Panc1 (cell line): Measurements from ENCODE around the gene TIGAR. TPM values are rescaled to one million over a fixed set of nuclear protein-coding genes. Genes with fewer than 3 reads are reported as not detected.

Source experiments
- ATAC-seq: fragments of 200-7000 bp; cut with Tn5 transposase; 2 replicates; pipeline ENCODE4 v1.9.1; 2020; ENCODE audit warnings: mild to moderate bottlenecking, moderate library complexity
- BruUV-seq: library from RNA; stranded (reverse); fragments of 400-500 nt; replicated peaks from 2 replicates; lab custom pipeline; 2021; lab: Mats Ljungman, UMichigan
- CTCF ChIA-PET: fragments of 300-600 bp; sonication (Branson Sonifier 250); formaldehyde crosslinking; loops from one replicate; lab custom pipeline; 2022; ENCODE audit warnings: antibody characterized with exemption; lab: Charles Lee
- POLR2A ChIA-PET: fragments of 300-600 bp; sonication (Branson Sonifier 250); formaldehyde crosslinking; loops from one replicate; lab custom pipeline; 2022; ENCODE audit warnings: antibody characterized with exemption; lab: Charles Lee
- DNase-seq: peaks from one replicate; pipeline ENCODE4 v3.0.0-alpha.2; 2010; ENCODE audit warnings: low read depth, low spot score
- H3K27ac ChIP-seq: 2 replicates; pipeline ENCODE4 v1.5.1; 2011; ENCODE audit warnings: mild to moderate bottlenecking, low read length, inconsistent platforms
- H3K27me3 ChIP-seq: fragments of 200-500 bp; sonication (Bioruptor generic); 2 replicates; pipeline ENCODE4 v1.6.0; 2014; ENCODE audit warnings: low read length, inconsistent platforms; ENCODE audit not compliant: control insufficient read depth, insufficient read depth
- H3K36me3 ChIP-seq: fragments of 200-500 bp; sonication (Bioruptor generic); 2 replicates; pipeline ENCODE4 v1.5.1; 2014; ENCODE audit warnings: inconsistent platforms, mild to moderate bottlenecking, low read length, moderate library complexity; ENCODE audit not compliant: control insufficient read depth, insufficient read depth
- H3K4me1 ChIP-seq: 2 replicates; pipeline ENCODE4 v1.5.1; 2011; ENCODE audit warnings: inconsistent platforms, mild to moderate bottlenecking, low read length, moderate library complexity; ENCODE audit not compliant: control insufficient read depth, insufficient read depth
- H3K4me3 ChIP-seq, 2 experiments: 2 replicates each; pipeline ENCODE4 v1.5.1; 2011 to 2012; ENCODE audit warnings: low read depth in 2 of 2, low read length in 2 of 2, mild to moderate bottlenecking in 2 of 2, inconsistent platforms in 1 of 2, moderate library complexity in 1 of 2
- H3K9me3 ChIP-seq: fragments of 200-500 bp; sonication (Bioruptor generic); 2 replicates; pipeline ENCODE4 v1.5.1; 2014; ENCODE audit warnings: low read depth, mild to moderate bottlenecking, inconsistent platforms, low read length, moderate library complexity; ENCODE audit not compliant: control insufficient read depth, insufficient read depth
- CTCF ChIP-seq: fragments of 450-650 bp; IDR thresholded peaks from 2 replicates; pipeline ENCODE4 v1.5.1; 2017; ENCODE audit warnings: mild to moderate bottlenecking
- POLR2AphosphoS5 ChIP-seq: IDR thresholded peaks from 2 replicates; pipeline ENCODE4 v1.6.1; 2012; ENCODE audit warnings: mild to moderate bottlenecking, low read depth, low read length, moderate library complexity
- REST ChIP-seq, 2 experiments: IDR thresholded peaks; 2 replicates each; pipeline ENCODE4 v1.6.1; 2011 to 2012; ENCODE audit warnings: low read depth in 2 of 2, control low read depth in 1 of 2, low read length in 1 of 2, mild to moderate bottlenecking in 1 of 2, moderate library complexity in 1 of 2; ENCODE audit not compliant: insufficient read depth in 1 of 2
- SIN3A ChIP-seq: IDR thresholded peaks from 2 replicates; pipeline ENCODE4 v1.6.1; 2012; ENCODE audit warnings: low read depth, mild to moderate bottlenecking, low read length, moderate library complexity, borderline replicate concordance; ENCODE audit not compliant: insufficient read depth
- TCF7L2 ChIP-seq: IDR thresholded peaks from 2 replicates; pipeline ENCODE4 v1.6.1; 2011; ENCODE audit warnings: mild to moderate bottlenecking, low read depth, low read length, inconsistent platforms
- in situ Hi-C: cut with HindIII; loops from 2 replicates; pipeline ENCODE4 v1.10.0; 2016; ENCODE audit warnings: low sequenced_read_pairs, low pct_unique_long_range_greater_than_20kb
- intact Hi-C: fragments of 100-400 bp; cut with micrococcal nuclease; formaldehyde crosslinking; loops from one replicate; pipeline ENCODE4 v1.10.0; 2022; ENCODE audit not compliant: unreplicated experiment
- total RNA-seq: library from RNA; stranded (reverse); gene quantifications from one replicate; pipeline ENCODE4 v1.2.1, GENCODE V29; 2021; ENCODE audit not compliant: unreplicated experiment

Gene TIGAR
- total RNA-seq, 1 experiment from 2014 or later = 17.4 TPM

- H3K36me3 ChIP-seq = no peaks in the 10 kb centered on the region
- TF ChIP-seq SIN3A = no peak
- no peak for TF ChIP-seq POLR2AphosphoS5
- no peak for TF ChIP-seq TCF7L2
- TF ChIP-seq REST (IDR thresholded peaks at IDR 0.05; ENCODE audit: insufficient read depth in 1 of 2, low read depth in 2 of 2, low read length in 1 of 2) = no peak
- TF ChIP-seq CTCF = no peak
- no peak for DNase-seq
- intact Hi-C loops (no loop called here), in situ Hi-C loops (no loop called here)
- ATAC-seq = no peak
- ChIA-PET CTCF (no interaction called here), POLR2A (no interaction called here)
- H3K9me3 ChIP-seq = no peaks in the 10 kb centered on the region
- H3K27ac ChIP-seq = no peak overlapping the region
- H3K4me3 ChIP-seq = no peak overlapping the region
- H3K4me1 ChIP-seq = no peaks in the 10 kb centered on the region
- H3K27me3 ChIP-seq = peaks cover 4% of the 10 kb centered on the region; the same call in 1 of the 2 replicates
- BruUV-seq = no TSS peak
Observed at GRCh38 chr12:4395818-4396217, 74.8 kb downstream of the TIGAR start.

- ChIA-PET POLR2A (no interaction called here), CTCF (no interaction called here)
- BruUV-seq = no TSS peak
- in situ Hi-C loops (no loop called here), intact Hi-C loops (no loop called here)
- H3K36me3 ChIP-seq = no peaks in the 10 kb centered on the region
- H3K9me3 ChIP-seq = no peaks in the 10 kb centered on the region
- no peaks in the 10 kb centered on the region for H3K4me1 ChIP-seq
- no peak overlapping the region for H3K4me3 ChIP-seq
- no peak for ATAC-seq
- H3K27ac ChIP-seq = no peak overlapping the region
- TF ChIP-seq POLR2AphosphoS5 = no peak
- no peak for TF ChIP-seq TCF7L2
- no peak for TF ChIP-seq REST (IDR thresholded peaks at IDR 0.05; ENCODE audit: insufficient read depth in 1 of 2, low read depth in 2 of 2, low read length in 1 of 2)
- TF ChIP-seq CTCF = no peak
- no peak for TF ChIP-seq SIN3A
- H3K27me3 ChIP-seq = 0 out of 2 replicates have a peak, but pooled peaks cover 2% of the 10 kb centered on the region
- DNase-seq = no peak
Observed at GRCh38 chr12:4401117-4401516, 80.1 kb downstream of the TIGAR start.
